ENCODE measurements around the gene SLC35B2. TPM values are rescaled to one million over a fixed set of nuclear protein-coding genes. Genes with fewer than 3 reads are reported as not detected.

Gene SLC35B2
- total and polyA plus RNA-seq, 4 donors: 18.9 to 27.0 (median 21.1) TPM

- Histone ChIP-seq H3K4me3 (ENCODE audit: low read depth in 1 of 3, low read length in 3 of 3) (no peak overlapping the region), H3K4me1 (ENCODE audit: control insufficient read depth in 4 of 4, insufficient read depth in 4 of 4, low read length in 3 of 4) (peaks cover 0 to 9% (median 3%) of the 10 kb centered on the region in 4 donors), H3K9me3 (ENCODE audit: control insufficient read depth in 4 of 4, low read length in 3 of 4) (no peaks in the 10 kb centered on the region), H3K9ac (ENCODE audit: low read depth in 1 of 2, low read length in 2 of 2) (no peak overlapping the region), H3K27me3 (ENCODE audit: control insufficient read depth in 4 of 4, insufficient read depth in 4 of 4, low read length in 3 of 4) (peaks cover 0 to 16% (median 6%) of the 10 kb centered on the region in 4 donors), H3K27ac (ENCODE audit: low read depth in 1 of 2, low read length in 2 of 2) (no peak overlapping the region), H3K36me3 (ENCODE audit: control insufficient read depth in 4 of 4, insufficient read depth in 3 of 4, low read depth in 1 of 4, low read length in 3 of 4) (no peaks in the 10 kb centered on the region)
- no peak for DNase-seq (ENCODE audit: low spot score)
- 84% methylated on average over 3 of the region's 3 CpGs for WGBS
- TF ChIP-seq, protein P1, sequence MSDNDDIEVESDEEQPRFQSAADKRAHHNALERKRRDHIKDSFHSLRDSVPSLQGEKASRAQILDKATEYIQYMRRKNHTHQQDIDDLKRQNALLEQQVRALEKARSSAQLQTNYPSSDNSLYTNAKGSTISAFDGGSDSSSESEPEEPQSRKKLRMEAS (IDR thresholded peaks at IDR 0.05): no peak
- TF ChIP-seq GABPA (IDR thresholded peaks at IDR 0.05 in 1 of 2, conservative IDR thresholded peaks at IDR 0.05 in 1 of 2) (no peak), SP1 (IDR thresholded peaks at IDR 0.05) (no peak), EGR1 (IDR thresholded peaks at IDR 0.05; ENCODE audit: low read depth in 2 of 2) (no peak), HNF4G (IDR thresholded peaks at IDR 0.05) (no peak), ATF3 (IDR thresholded peaks at IDR 0.05) (no peak), RAD21 (IDR thresholded peaks at IDR 0.05) (no peak), FOXA2 (IDR thresholded peaks at IDR 0.05) (no peak), TAF1 (conservative IDR thresholded peaks at IDR 0.05) (no peak), YY1 (IDR thresholded peaks at IDR 0.05) (no peak)
- TF ChIP-seq, protein P2, sequence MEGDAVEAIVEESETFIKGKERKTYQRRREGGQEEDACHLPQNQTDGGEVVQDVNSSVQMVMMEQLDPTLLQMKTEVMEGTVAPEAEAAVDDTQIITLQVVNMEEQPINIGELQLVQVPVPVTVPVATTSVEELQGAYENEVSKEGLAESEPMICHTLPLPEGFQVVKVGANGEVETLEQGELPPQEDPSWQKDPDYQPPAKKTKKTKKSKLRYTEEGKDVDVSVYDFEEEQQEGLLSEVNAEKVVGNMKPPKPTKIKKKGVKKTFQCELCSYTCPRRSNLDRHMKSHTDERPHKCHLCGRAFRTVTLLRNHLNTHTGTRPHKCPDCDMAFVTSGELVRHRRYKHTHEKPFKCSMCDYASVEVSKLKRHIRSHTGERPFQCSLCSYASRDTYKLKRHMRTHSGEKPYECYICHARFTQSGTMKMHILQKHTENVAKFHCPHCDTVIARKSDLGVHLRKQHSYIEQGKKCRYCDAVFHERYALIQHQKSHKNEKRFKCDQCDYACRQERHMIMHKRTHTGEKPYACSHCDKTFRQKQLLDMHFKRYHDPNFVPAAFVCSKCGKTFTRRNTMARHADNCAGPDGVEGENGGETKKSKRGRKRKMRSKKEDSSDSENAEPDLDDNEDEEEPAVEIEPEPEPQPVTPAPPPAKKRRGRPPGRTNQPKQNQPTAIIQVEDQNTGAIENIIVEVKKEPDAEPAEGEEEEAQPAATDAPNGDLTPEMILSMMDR (IDR thresholded peaks at IDR 0.05; ENCODE audit: low read depth, low read length, missing input control): no peak
Measured at GRCh38 chr6:44272529-44272928, 15.2 kb upstream of the SLC35B2 start.

GRCh38 chr6:44271914-44272313 lies 14.6 kb upstream of the SLC35B2 start:
- Histone ChIP-seq H3K4me1 (ENCODE audit: control insufficient read depth in 4 of 4, insufficient read depth in 4 of 4, low read length in 3 of 4) (peaks cover 0 to 9% (median 3%) of the 10 kb centered on the region in 4 donors), H3K9me3 (ENCODE audit: control insufficient read depth in 4 of 4, low read length in 3 of 4) (no peaks in the 10 kb centered on the region), H3K4me3 (ENCODE audit: low read depth in 1 of 3, low read length in 3 of 3) (no peak overlapping the region), H3K27ac (ENCODE audit: low read depth in 1 of 2, low read length in 2 of 2) (no peak overlapping the region), H3K27me3 (ENCODE audit: control insufficient read depth in 4 of 4, insufficient read depth in 4 of 4, low read length in 3 of 4) (peaks cover 0 to 15% (median 5%) of the 10 kb centered on the region in 4 donors), H3K9ac (ENCODE audit: low read depth in 1 of 2, low read length in 2 of 2) (no peak overlapping the region), H3K36me3 (ENCODE audit: control insufficient read depth in 4 of 4, insufficient read depth in 3 of 4, low read depth in 1 of 4, low read length in 3 of 4) (no peaks in the 10 kb centered on the region)
- WGBS: 62% methylated on average over 3 of the region's 3 CpGs
- no peak for DNase-seq (ENCODE audit: low spot score)
- TF ChIP-seq NR2F2 (IDR thresholded peaks at IDR 0.05): no peak
- no peak for TF ChIP-seq JUND (IDR thresholded peaks at IDR 0.05)
- TF ChIP-seq, protein P1 (IDR thresholded peaks at IDR 0.05): no peak
- no peak for TF ChIP-seq RXRA (IDR thresholded peaks at IDR 0.05)
- TF ChIP-seq, protein P3, sequence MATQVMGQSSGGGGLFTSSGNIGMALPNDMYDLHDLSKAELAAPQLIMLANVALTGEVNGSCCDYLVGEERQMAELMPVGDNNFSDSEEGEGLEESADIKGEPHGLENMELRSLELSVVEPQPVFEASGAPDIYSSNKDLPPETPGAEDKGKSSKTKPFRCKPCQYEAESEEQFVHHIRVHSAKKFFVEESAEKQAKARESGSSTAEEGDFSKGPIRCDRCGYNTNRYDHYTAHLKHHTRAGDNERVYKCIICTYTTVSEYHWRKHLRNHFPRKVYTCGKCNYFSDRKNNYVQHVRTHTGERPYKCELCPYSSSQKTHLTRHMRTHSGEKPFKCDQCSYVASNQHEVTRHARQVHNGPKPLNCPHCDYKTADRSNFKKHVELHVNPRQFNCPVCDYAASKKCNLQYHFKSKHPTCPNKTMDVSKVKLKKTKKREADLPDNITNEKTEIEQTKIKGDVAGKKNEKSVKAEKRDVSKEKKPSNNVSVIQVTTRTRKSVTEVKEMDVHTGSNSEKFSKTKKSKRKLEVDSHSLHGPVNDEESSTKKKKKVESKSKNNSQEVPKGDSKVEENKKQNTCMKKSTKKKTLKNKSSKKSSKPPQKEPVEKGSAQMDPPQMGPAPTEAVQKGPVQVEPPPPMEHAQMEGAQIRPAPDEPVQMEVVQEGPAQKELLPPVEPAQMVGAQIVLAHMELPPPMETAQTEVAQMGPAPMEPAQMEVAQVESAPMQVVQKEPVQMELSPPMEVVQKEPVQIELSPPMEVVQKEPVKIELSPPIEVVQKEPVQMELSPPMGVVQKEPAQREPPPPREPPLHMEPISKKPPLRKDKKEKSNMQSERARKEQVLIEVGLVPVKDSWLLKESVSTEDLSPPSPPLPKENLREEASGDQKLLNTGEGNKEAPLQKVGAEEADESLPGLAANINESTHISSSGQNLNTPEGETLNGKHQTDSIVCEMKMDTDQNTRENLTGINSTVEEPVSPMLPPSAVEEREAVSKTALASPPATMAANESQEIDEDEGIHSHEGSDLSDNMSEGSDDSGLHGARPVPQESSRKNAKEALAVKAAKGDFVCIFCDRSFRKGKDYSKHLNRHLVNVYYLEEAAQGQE (IDR thresholded peaks at IDR 0.05): no peak
